Activated T-helper 1 cell treated with Interleukin-2 at 50 U/mL for 16 hours (primary cell): ENCODE data around the gene AGFG1.
A peak's percentile ranks its signal among the peaks of the same experiment; 100 is the strongest.

Experiments
- DNase-seq: peaks from one replicate; pipeline ENCODE4 v3.0.0-alpha.2; 2020; ENCODE audit warnings: low read depth

Gene AGFG1, protein sequence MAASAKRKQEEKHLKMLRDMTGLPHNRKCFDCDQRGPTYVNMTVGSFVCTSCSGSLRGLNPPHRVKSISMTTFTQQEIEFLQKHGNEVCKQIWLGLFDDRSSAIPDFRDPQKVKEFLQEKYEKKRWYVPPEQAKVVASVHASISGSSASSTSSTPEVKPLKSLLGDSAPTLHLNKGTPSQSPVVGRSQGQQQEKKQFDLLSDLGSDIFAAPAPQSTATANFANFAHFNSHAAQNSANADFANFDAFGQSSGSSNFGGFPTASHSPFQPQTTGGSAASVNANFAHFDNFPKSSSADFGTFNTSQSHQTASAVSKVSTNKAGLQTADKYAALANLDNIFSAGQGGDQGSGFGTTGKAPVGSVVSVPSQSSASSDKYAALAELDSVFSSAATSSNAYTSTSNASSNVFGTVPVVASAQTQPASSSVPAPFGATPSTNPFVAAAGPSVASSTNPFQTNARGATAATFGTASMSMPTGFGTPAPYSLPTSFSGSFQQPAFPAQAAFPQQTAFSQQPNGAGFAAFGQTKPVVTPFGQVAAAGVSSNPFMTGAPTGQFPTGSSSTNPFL

DNA sequence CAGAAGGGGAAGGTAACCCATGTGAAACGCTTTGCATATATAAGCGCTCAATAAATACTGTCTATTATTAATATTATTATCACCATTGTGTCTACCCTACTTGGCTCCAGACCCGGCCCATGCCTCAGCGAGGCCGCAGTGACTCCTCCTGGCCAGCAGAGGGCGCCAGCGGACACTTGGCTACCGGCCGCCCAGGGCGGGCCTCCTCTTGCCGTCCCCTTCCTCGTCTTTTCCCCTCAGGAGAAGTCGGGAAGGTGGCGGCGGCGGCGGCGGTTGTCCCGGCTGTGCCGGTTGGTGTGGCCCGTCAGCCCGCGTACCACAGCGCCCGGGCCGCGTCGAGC lies at the start of gene AGFG1:
AGFG1 (plus strand) TSS at position 233 of the 341 bp plus-strand sequence. CDS start 266 bp downstream, outside the sequence.
- peak; percentile 76 for DNase-seq

- DNase-seq = no peak
These were observed 48.1 kb upstream of the AGFG1 start for GRCh38 chr2:227423656-227424499.

- DNase-seq = no peak
These were observed 43.1 kb upstream of the AGFG1 start for GRCh38 chr2:227428731-227429285.

DNA sequence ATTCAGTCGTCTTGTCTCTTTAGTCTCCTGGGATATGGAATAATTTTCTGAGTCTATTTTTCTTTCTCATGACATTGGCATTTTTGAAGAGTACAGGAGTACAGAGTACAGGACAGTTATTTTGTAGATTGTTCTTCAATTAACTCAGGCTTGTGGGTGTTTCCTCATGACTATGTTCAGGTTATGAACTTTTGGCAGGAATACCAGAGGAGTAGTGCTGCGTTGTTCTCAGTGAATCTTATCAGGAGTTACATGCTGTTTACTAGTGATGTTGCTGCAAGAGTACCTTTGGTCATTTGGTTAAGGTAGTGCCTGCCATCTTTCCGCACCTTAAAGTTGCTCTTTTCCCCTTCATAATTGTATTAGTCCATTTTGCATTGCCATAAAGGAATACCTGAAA lies 41.3 kb upstream of the AGFG1 start:
- DNase-seq = no peak

DNA sequence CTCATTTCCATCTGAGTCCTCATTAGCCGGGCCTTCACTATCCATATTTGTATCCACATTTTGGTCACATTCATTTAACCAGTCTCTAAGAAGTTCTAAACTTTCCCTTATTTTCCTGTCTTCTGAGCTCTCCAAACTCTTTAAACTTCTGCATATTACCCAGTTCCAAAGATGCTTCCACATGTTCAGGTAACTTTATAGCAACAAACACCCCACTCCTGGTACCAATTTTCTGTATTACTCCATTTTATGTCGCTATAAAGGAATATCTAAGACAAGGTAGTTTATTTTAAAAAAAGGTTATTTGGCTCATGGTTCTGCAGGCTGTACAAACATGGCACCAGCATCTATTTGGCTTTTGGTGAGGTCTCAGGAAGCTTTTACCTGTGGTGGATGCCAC lies 38.8 kb upstream of the AGFG1 start:
- no peak for DNase-seq

- no peak for DNase-seq
These were observed 35.4 kb upstream of the AGFG1 start for GRCh38 chr2:227436436-227437174.

DNA sequence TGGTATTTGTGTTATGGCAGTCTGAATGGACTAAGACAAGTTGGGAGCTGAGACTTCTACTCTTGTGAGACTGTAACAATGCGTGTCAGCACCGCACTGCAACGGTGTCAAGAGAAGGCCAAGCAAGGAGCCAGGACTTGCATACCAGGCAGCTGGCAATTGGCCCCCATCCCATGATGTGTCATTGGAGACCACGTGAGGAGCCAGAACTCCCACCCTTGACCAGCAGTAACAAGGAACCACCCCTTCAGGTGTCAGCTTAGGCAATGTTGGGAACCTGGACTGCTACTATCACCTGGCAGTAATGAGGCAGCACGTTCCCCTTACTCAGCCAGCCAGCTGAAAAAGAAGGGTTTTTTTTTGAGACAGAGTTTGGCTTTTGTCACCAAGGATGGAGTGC lies 32.7 kb upstream of the AGFG1 start:
- no peak for DNase-seq

GRCh38 chr2:227442639-227443038 lies 29.3 kb upstream of the AGFG1 start:
- no peak for DNase-seq

DNA sequence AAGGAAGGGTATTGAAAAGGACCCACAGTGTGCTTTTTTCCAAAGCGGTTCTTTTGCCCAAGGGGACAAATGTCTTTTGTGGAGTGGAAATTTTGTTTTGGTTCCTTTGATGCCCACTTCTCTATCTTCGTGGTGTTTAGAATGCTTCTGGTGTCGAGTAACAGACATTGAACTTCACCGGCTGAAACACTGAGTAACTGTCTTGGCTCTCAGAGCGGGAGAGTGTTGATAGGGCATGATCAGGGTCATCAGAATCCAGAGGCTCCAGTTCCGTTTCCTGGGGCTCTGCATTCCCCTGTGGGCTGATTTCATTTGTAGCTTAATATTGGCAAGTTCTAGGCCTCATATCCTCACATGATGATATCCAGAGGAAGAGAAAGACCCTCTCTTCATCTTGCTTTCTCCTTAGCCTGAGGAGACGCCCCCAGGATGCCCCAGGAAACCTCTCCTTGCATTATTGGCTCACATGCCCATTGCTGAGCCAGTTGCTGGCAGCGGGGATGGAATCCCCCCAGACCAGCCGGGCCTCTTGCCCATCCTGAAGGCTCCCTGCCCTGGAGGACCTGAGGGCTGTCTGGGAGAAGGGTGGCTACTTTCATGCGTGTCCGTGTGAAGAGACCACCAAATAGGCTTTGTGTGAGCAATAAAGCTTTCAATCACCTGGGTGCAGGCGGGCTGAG lies 27.9 kb upstream of the AGFG1 start:
- no peak for DNase-seq

DNA sequence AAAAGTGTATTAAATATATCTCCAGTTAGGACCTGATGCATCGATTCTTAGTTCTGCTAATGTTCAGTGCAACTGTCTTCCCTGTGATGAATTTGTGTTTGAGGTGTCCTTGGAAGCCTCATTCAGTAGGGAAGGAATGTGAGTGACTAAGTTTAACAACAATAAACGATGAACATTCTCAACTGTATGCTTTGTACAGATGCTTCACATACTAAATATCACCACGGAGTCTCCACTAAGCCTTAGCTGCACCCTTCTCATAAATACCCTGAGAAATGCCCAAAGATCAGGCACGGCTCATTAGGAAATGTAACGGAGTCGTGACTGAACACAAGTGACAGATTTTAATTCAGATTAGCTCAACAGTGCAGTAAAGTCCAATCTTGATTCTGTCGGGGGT lies 24.4 kb upstream of the AGFG1 start:
- DNase-seq = no peak

- DNase-seq = no peak
These were observed 21.6 kb upstream of the AGFG1 start for GRCh38 chr2:227450311-227450841.

- DNase-seq = no peak
These were observed 20.9 kb upstream of the AGFG1 start for GRCh38 chr2:227450926-227451654.

- no peak for DNase-seq
These were observed 20.3 kb upstream of the AGFG1 start for GRCh38 chr2:227451655-227451992.

- no peak for DNase-seq
These were observed 18.1 kb upstream of the AGFG1 start for GRCh38 chr2:227453810-227454209.

DNA sequence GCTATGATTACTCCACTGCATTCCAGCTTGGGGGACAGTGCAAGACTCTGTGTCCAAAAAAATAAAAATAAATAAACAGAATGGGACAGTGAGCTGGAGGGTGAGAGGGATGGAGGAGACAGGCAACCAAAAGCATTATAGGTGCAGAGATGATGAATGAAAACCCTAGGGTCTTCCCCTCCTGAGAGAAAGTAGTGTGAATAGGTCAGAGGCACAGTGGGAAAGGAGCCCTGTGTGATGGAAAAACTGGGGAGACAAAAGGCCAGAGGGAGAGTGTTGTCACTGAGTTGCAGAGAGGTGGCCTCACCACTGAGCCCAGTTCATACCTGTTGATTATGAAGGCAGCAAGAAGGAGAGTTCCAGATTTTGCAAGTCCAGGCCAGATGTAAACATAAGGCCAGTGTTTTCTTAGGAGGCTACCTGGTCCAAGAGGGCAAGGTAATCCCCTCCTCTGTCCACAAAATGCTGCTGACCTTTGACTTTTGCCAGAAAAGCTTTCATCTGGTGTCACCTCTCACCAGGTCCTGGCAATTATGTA lies 17.6 kb upstream of the AGFG1 start:
- no peak for DNase-seq

GRCh38 chr2:227455200-227455599 lies 16.8 kb upstream of the AGFG1 start:
- DNase-seq = no peak

DNA sequence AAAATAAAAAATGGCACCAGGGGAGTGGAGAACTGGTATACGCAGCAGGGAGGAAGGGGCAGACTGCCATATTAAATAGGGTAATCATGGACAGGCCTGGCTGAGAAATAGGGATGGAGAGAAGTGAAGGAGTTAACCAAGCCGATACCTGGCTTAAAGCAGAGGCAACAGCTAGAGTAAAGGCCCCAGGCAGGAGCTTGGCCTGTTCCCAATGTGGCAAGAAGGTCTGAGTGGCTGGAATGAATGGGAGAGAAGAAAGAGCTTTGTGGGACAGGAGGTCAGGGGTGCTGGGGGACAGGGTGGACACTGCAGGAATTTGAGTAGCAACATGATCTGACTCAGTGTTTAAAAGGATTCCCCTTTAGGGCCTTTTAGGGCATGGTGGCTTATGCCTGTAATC lies 15.9 kb upstream of the AGFG1 start:
- no peak for DNase-seq

DNA sequence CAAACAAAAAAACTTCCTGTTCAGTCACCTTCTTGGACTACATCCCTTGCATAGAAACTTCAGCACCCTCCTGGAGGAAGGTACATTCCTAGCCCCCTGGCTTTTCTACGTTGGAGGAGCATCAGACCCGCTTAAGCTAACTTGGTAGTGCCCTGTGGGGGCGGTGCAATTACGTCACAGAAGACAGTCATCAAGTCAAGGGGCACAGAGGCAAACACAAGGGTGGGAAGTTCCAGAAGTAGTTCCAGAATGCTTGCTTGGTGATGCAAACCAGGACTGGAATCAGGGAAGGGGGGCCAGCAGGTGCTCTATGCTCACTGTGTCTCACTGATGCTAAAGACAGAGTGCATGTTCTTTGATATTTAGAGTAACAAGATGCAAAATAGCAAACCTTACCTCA lies 15.2 kb upstream of the AGFG1 start:
- DNase-seq = no peak

GRCh38 chr2:227460070-227460485 lies 11.9 kb upstream of the AGFG1 start:
- DNase-seq = peak; percentile 41

GRCh38 chr2:227460833-227461232 lies 11.1 kb upstream of the AGFG1 start:
- DNase-seq = no peak
